Activated CD8-positive, alpha-beta T cell treated with anti-CD3 and anti-CD28 coated beads for 36 hours (primary cell): ENCODE measurements around the gene CWC25. TPM values are rescaled to one million over a fixed set of nuclear protein-coding genes. Genes with fewer than 3 reads are reported as not detected.

ENCODE experiments used
- ATAC-seq: fragments of 200-7000 bp; cut with Tn5 transposase; one replicate; pipeline ENCODE4 v1.10.0; 2021; ENCODE audit warnings: mild to moderate bottlenecking, moderate library complexity
- CTCF ChIA-PET: fragments of 350-600 bp; sonication (Branson Sonifier 250); formaldehyde crosslinking; loops from one replicate; lab custom pipeline; 2021; ENCODE audit warnings: antibody characterized with exemption; lab: Charles Lee
- POLR2A ChIA-PET: fragments of 350-600 bp; sonication (Branson Sonifier 250); formaldehyde crosslinking; loops from one replicate; lab custom pipeline; 2021; ENCODE audit warnings: antibody characterized with exemption; lab: Charles Lee
- DNase-seq: peaks from one replicate; pipeline ENCODE4 v3.0.0-alpha.2; 2020
- H3K27ac Mint-ChIP-seq: one replicate; pipeline ENCODE4 v1.8.0; 2021; ENCODE audit warnings: mild to moderate bottlenecking, mixed read lengths
- H3K27me3 Mint-ChIP-seq: one replicate; pipeline ENCODE4 v1.8.0; 2021; ENCODE audit warnings: mixed read lengths
- H3K36me3 Mint-ChIP-seq: one replicate; pipeline ENCODE4 v1.8.0; 2021; ENCODE audit warnings: low read depth, mixed read lengths
- H3K4me1 Mint-ChIP-seq: one replicate; pipeline ENCODE4 v1.8.0; 2021; ENCODE audit warnings: low read depth, mixed read lengths
- H3K4me3 Mint-ChIP-seq: one replicate; pipeline ENCODE4 v1.8.0; 2021; ENCODE audit warnings: mild to moderate bottlenecking, moderate library complexity, mixed read lengths
- H3K9me3 Mint-ChIP-seq: one replicate; pipeline ENCODE4 v1.8.0; 2021; ENCODE audit warnings: mixed read lengths
- intact Hi-C: fragments of 100-400 bp; cut with micrococcal nuclease; formaldehyde crosslinking; loops from one replicate; pipeline ENCODE4 v1.10.0; 2022
- total RNA-seq, 2 experiments: library from RNA; stranded (reverse); gene quantifications; one replicate each; pipeline ENCODE4 v1.2.3, GENCODE V29; 2021
- TF ChIP-seq, protein P1 (sequence below): fragments of 200-600 bp; IDR thresholded peaks from one replicate; pipeline ENCODE4 v1.8.0; 2022; ENCODE audit warnings: antibody characterized with exemption, mild to moderate bottlenecking

Gene CWC25
- total RNA-seq, 2 experiments from 2014 or later = 19.7 to 20.1 TPM

DNA sequence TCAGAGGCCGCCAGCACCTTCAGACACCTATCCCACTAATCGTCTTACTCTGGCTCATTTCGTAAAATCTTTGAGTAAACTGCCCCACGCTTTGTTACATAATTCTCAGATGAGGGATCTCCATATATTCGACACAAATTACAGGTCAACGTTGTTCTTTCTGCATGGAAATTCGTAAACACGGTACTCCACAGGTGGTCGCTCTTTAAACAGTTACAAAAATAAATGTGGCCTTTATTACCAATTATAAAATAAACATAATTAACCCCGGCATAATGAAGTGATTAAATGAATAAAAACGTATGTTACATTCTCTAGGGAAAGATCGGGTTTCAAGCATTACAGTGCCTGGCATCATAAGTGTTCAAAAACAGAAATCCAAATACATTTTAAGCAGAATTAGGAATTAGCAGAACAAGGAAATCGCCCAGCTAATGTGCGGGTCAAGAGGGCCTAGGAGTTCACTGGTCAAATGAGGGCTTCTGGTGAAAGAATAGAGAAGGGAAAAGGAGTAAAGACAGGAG, 24.8 kb downstream of the CWC25 start:
- Mint-ChIP-seq H3K4me3 (peak overlapping the region; percentile 75), H3K27ac (peak overlapping the region; percentile 81), H3K4me1 (peaks cover 29% of the 10 kb centered on the region), H3K9me3 (no peaks in the 10 kb centered on the region), H3K36me3 (peaks cover 40% of the 10 kb centered on the region), H3K27me3 (no peaks in the 10 kb centered on the region)
- intact Hi-C loops = no loop called here
- TF ChIP-seq, protein P1, sequence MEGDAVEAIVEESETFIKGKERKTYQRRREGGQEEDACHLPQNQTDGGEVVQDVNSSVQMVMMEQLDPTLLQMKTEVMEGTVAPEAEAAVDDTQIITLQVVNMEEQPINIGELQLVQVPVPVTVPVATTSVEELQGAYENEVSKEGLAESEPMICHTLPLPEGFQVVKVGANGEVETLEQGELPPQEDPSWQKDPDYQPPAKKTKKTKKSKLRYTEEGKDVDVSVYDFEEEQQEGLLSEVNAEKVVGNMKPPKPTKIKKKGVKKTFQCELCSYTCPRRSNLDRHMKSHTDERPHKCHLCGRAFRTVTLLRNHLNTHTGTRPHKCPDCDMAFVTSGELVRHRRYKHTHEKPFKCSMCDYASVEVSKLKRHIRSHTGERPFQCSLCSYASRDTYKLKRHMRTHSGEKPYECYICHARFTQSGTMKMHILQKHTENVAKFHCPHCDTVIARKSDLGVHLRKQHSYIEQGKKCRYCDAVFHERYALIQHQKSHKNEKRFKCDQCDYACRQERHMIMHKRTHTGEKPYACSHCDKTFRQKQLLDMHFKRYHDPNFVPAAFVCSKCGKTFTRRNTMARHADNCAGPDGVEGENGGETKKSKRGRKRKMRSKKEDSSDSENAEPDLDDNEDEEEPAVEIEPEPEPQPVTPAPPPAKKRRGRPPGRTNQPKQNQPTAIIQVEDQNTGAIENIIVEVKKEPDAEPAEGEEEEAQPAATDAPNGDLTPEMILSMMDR = no peak
- DNase-seq (no peak), ATAC-seq (no peak)
- ChIA-PET CTCF (no interaction called here), POLR2A (interaction anchor here (0.5 kb wide), 1 partner anchor 984 kb away, joined by 3 read pairs; no protein-coding TSS in a partner anchor)

DNA sequence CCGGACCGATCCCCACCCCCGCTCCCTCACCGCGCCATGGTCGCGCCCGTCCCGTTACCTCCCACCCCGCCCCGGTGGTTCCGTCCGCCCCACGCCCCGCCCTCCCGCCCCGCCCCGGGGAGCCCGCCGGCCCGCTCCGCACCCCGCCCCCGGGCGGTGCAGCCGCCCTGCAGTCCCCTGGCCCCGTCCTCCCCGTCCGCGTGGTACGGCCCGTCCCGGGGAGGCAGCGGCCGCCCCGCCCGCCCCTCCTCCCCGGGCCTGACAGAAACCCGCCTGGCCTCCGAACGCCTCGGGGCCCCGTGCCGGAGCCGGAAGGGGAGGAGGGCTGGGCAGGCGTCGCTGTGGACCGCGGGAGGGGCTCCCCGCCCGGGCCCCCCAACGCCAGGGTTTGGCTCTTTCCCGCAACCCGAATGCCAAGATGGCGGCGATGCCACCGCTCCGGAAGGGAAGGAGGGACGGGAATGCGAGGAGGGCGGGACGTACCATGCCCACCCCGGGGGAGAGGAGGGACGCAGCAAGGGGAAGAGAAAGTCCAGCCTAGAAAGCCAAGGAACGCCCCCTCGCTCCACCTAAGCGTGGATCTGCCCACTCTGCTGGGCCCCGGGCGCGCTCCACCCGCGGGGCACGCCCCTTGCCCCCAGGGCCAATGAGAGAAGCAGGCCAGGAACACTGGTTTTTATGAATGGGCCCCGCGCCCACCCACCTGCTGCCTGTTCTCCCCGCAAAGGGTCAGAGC, 25.5 kb downstream of the CWC25 start, which contains the start of gene PIP4K2B:
Gene PIP4K2B (minus strand): TSS at position 56 of the 736 bp plus-strand sequence. CDS start 132 bp downstream, outside the sequence.
- ChIA-PET POLR2A (interaction anchor here (0.5 to 2.4 kb wide), 6 partner anchors 8 to 984 kb away, joined by 3 to 7 read pairs (median 3); no protein-coding TSS in a partner anchor), CTCF (interaction anchor here (0.7 kb wide), 1 partner anchor 65 kb away, joined by 3 read pairs; no protein-coding TSS in a partner anchor)
- Mint-ChIP-seq H3K36me3 (peaks cover 40% of the 10 kb centered on the region), H3K27me3 (no peaks in the 10 kb centered on the region), H3K9me3 (no peaks in the 10 kb centered on the region), H3K4me1 (peaks cover 31% of the 10 kb centered on the region), H3K27ac (peak within 1 kb of the TSS; percentile 85), H3K4me3 (peak within 1 kb of the TSS; percentile 83)
- intact Hi-C loops = no loop called here
- DNase-seq (peak; percentile 92), ATAC-seq (peak; percentile 83)
- TF ChIP-seq, protein P1 = no peak

- TF ChIP-seq, protein P1 = no peak
- Mint-ChIP-seq H3K36me3 (peaks cover 41% of the 10 kb centered on the region), H3K27ac (peak overlapping the region; percentile 85), H3K4me1 (peaks cover 38% of the 10 kb centered on the region), H3K9me3 (no peaks in the 10 kb centered on the region), H3K4me3 (peak overlapping the region; percentile 83), H3K27me3 (no peaks in the 10 kb centered on the region)
- POLR2A ChIA-PET = interaction anchor here (0.5 to 2.4 kb wide), 10 partner anchors 9 to 124 kb away, joined by 3 to 7 read pairs (median 3); no protein-coding TSS in a partner anchor
- CTCF ChIA-PET = interaction anchor here (0.6 to 1.8 kb wide), 4 partner anchors 11 to 64 kb away, joined by 3 to 5 read pairs (median 3); no protein-coding TSS in a partner anchor
- ATAC-seq (peak; percentile 25), DNase-seq (peak; percentile 65)
- intact Hi-C loops = no loop called here
Observed at GRCh38 chr17:38798614-38799500, 26.3 kb downstream of the CWC25 start.

DNA sequence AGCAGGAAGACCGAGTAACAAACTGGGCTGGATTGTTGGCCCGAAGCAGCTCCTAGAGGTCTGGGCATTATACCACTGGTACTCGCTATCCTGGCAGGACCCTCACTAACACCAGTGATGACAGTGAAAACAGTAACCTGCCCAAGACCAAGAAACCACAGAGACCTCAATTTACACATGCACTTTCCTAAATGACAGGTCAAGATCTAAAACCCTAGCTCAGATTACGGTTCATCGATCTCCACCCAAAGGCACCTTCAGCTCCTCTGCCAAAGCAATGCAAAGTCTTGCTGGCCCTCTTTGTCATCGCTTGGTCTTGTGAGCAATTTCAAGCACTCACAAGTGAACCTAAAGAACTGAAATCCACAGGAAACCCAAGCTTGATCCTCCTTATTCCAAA, 27.3 kb downstream of the CWC25 start:
- H3K4me1 Mint-ChIP-seq = peaks cover 41% of the 10 kb centered on the region
- TF ChIP-seq, protein P1 = no peak
- DNase-seq (no peak), ATAC-seq (no peak)
- H3K27ac Mint-ChIP-seq = peak overlapping the region; percentile 85
- no peaks in the 10 kb centered on the region for H3K27me3 Mint-ChIP-seq
- ChIA-PET CTCF (interaction anchor here (0.9 to 1.8 kb wide), 5 partner anchors 10 to 125 kb away, joined by 3 to 5 read pairs (median 3); no protein-coding TSS in a partner anchor), POLR2A (interaction anchor here (0.6 to 2.4 kb wide), 7 partner anchors 11 to 409 kb away, joined by 3 to 7 read pairs (median 3); partner anchors contain the start of gene RPL23)
- peaks cover 40% of the 10 kb centered on the region for H3K36me3 Mint-ChIP-seq
- H3K4me3 Mint-ChIP-seq = peak overlapping the region; percentile 83
- intact Hi-C loops = no loop called here
- H3K9me3 Mint-ChIP-seq = no peaks in the 10 kb centered on the region
